Ascending aorta (tissue), 2 donors: Measurements from ENCODE around the gene GPR17. TPM values are rescaled to one million over a fixed set of nuclear protein-coding genes. Genes with fewer than 3 reads are reported as not detected.

Source experiments
- DNase-seq, 2 donors: peaks; one replicate each; pipeline ENCODE4 v3.0.0-alpha.2; 2019; ENCODE audit warnings: low spot score in 2 of 2
- H3K27ac ChIP-seq, 2 donors: fragments of 200-600 bp; sonication (generic); one replicate each; pipeline ENCODE4 v1.5.1; 2016 to 2017; ENCODE audit warnings: mild to moderate bottlenecking in 1 of 2
- H3K27me3 ChIP-seq: fragments of 200-600 bp; sonication (generic); one replicate; pipeline ENCODE4 v1.5.1; 2017
- H3K36me3 ChIP-seq, 2 donors: fragments of 200-600 bp; sonication (generic); one replicate each; pipeline ENCODE4 v1.5.1; 2016
- H3K4me1 ChIP-seq, 2 donors: fragments of 200-600 bp; sonication (generic); one replicate each; pipeline ENCODE4 v1.5.1; 2016 to 2017; ENCODE audit warnings: mild to moderate bottlenecking in 1 of 2
- H3K4me3 ChIP-seq, 2 donors: fragments of 200-600 bp; sonication (generic); one replicate each; pipeline ENCODE4 v1.5.1; 2016 to 2017; ENCODE audit warnings: mild to moderate bottlenecking in 1 of 2
- H3K9me3 ChIP-seq, 2 donors: fragments of 200-600 bp; sonication (generic); one replicate each; pipeline ENCODE4 v1.5.1; 2016
- CTCF ChIP-seq, 3 experiments: fragments of 200-600 bp in 2 of 3; fragments of 450-650 bp in 1 of 3; sonication (generic) in 2 of 3; IDR thresholded peaks; one replicate each; pipeline ENCODE4 v1.5.1; 2016 to 2019; ENCODE audit warnings: antibody characterized with exemption in 3 of 3, mild to moderate bottlenecking in 1 of 3, moderate library complexity in 1 of 3
- intact Hi-C: fragments of 100-400 bp; cut with DNase I; formaldehyde crosslinking; loops from one replicate; pipeline ENCODE4 v1.15.1; 2023
- total RNA-seq: library from RNA; depleted of rRNA; stranded (reverse); fragments of >200 nt; gene quantifications from one replicate; pipeline ENCODE4 v1.1.0, GENCODE V29; 2016

GPR17 gene
- total RNA-seq, 1 donor from 2014 or later, result not detected

DNA sequence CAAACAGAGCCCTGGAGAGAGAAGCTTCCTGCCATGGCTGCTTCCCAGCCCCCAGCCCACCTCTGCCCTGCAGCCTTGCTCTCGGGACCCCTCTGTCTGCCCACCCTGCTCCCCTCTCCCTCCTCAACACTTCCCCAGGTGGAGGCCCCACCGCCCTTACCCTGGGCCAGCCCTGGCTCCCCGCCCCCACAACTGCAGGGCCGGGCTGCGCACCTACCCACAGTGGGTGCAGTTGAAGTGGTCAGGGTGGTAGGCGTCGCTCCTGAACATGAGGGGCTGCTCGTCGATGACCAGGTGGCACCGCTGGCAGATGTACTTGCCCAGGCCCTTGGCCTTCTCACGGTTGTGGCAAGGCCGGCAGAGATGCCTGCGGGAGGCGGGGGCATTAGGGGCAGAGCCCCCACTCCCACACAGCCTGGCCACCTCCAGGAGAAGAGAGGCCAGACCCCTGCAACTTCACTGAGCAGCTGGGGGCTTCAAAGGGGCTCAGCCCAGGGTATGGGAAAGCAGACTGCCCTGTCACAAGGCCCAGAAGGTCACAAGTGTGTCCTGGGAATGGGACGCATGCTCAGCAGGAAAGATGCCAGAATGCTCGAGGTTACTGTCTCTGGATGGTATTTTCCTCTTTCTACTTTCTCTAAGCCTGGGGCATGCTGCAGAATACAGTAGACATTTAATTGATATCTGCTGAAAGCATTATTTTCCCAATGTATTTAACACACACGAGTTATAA is 3.1 kb upstream of the GPR17 start:
- DNase-seq, result no peak
- peaks cover 39 to 63% of the 10 kb centered on the region in 2 donors for H3K36me3 ChIP-seq
- peak overlapping the region; percentile 11 to 56 for H3K27ac ChIP-seq
- H3K4me1 ChIP-seq, result peaks cover 11 to 20% of the 10 kb centered on the region in 2 donors
- no peak for TF ChIP-seq CTCF (IDR thresholded peaks at IDR 0.05)
- no peaks in the 10 kb centered on the region for H3K9me3 ChIP-seq
- H3K4me3 ChIP-seq, result no peak overlapping the region
- intact Hi-C loops, result no loop called here
- H3K27me3 ChIP-seq, result no peaks in the 10 kb centered on the region

DNA sequence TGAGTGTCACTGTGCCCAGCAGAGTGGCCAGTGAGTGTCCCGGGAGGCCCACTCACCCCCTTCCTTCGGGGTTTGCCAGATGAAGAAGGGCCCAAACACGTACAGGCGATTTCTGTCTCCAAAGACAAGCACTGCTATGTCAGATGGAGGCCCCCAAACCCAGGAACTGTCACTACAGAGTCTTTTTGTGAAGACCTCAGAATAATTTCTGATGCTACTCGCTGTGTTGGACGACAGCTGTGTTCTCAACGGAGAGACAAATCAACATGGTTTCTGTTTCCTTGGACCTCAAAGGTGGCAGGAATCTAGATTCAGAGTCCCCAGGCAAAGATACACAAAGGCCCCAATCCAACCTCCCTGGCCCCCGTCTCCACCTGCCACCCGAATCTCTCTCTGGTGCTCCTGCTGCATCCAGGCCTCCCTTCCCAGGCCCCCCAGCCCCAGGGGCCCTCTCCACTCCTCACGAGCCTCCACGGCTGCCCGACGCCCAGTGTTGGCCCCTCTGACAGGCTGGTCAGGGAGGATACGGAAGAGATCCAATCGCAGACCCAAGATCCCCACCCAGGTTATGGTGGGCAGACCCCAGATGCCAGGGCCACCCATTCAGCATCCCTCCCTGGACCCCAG is 2.4 kb upstream of the GPR17 start:
- no peaks in the 10 kb centered on the region for H3K9me3 ChIP-seq
- H3K36me3 ChIP-seq, result peaks cover 36 to 60% of the 10 kb centered on the region in 2 donors
- TF ChIP-seq CTCF (IDR thresholded peaks at IDR 0.05), result no peak
- intact Hi-C loops, result no loop called here
- DNase-seq, result no peak
- H3K27me3 ChIP-seq, result no peaks in the 10 kb centered on the region
- peak overlapping the region; percentile 40 to 55 for H3K27ac ChIP-seq
- H3K4me3 ChIP-seq, result no peak overlapping the region
- H3K4me1 ChIP-seq, result peaks cover 12 to 20% of the 10 kb centered on the region in 2 donors

- no peaks in the 10 kb centered on the region for H3K27me3 ChIP-seq
- H3K36me3 ChIP-seq, result peaks cover 28 to 52% of the 10 kb centered on the region in 2 donors
- H3K4me3 ChIP-seq, result no peak overlapping the region
- no peak for TF ChIP-seq CTCF (IDR thresholded peaks at IDR 0.05)
- H3K9me3 ChIP-seq, result no peaks in the 10 kb centered on the region
- no peak for DNase-seq
- H3K4me1 ChIP-seq, result peaks cover 15 to 24% of the 10 kb centered on the region in 2 donors
- intact Hi-C loops, result loop anchor here (5.0 kb wide), 1 partner anchor 137 kb away; no protein-coding TSS in a partner anchor
- peak overlapping the region; percentile 40 to 55 for H3K27ac ChIP-seq
Observed at GRCh38 chr2:127644066-127645025, 1.6 kb upstream of the GPR17 start.

GRCh38 chr2:127645026-127645394 is 943 bp upstream of the GPR17 start:
- no peak for DNase-seq
- peaks cover 18 to 31% of the 10 kb centered on the region in 2 donors for H3K4me1 ChIP-seq
- peak overlapping the region in 1 of 2 donors; percentile 40 for H3K27ac ChIP-seq
- intact Hi-C loops, result loop anchor here (5.0 kb wide), 1 partner anchor 138 kb away; no protein-coding TSS in a partner anchor
- no peak for TF ChIP-seq CTCF (IDR thresholded peaks at IDR 0.05)
- H3K4me3 ChIP-seq, result no peak overlapping the region
- no peaks in the 10 kb centered on the region for H3K9me3 ChIP-seq
- peaks cover 24 to 45% of the 10 kb centered on the region in 2 donors for H3K36me3 ChIP-seq
- no peaks in the 10 kb centered on the region for H3K27me3 ChIP-seq

GRCh38 chr2:127646487-127647241 is 711 bp downstream of the GPR17 start:
- H3K9me3 ChIP-seq, result no peaks in the 10 kb centered on the region
- no peak for TF ChIP-seq CTCF (IDR thresholded peaks at IDR 0.05)
- DNase-seq, result no peak
- H3K36me3 ChIP-seq, result peaks cover 8 to 32% of the 10 kb centered on the region in 2 donors
- H3K27ac ChIP-seq, result peak overlapping the region; percentile 74 to 78
- H3K27me3 ChIP-seq, result no peaks in the 10 kb centered on the region
- intact Hi-C loops, result loop anchor here (5.0 kb wide), 1 partner anchor 139 kb away; no protein-coding TSS in a partner anchor
- peaks cover 18 to 43% of the 10 kb centered on the region in 2 donors for H3K4me1 ChIP-seq
- H3K4me3 ChIP-seq, result no peak overlapping the region
